Thyroid gland (tissue), 4 donors: ENCODE results near the gene TCAP. TPM values are rescaled to one million over a fixed set of nuclear protein-coding genes. Genes with fewer than 3 reads are reported as not detected.

Source experiments
- DNase-seq, 2 donors: peaks; one replicate each; pipeline ENCODE4 v3.0.0-alpha.2; 2019
- H3K27ac ChIP-seq, 3 donors: fragments of 200-600 bp; sonication (generic); 1 replicate in 2 of 3; 2 replicates in 1 of 3; pipeline ENCODE4 v1.5.1; 2016 to 2019; ENCODE audit warnings: mild to moderate bottlenecking in 1 of 3, moderate library complexity in 1 of 3
- H3K27me3 ChIP-seq: fragments of 200-600 bp; sonication (generic); one replicate; pipeline ENCODE4 v1.5.1; 2019
- H3K36me3 ChIP-seq, 2 donors: fragments of 200-600 bp; sonication (generic); one replicate each; pipeline ENCODE4 v1.5.1; 2016 to 2019
- H3K4me1 ChIP-seq, 2 donors: fragments of 200-600 bp; sonication (generic); one replicate each; pipeline ENCODE4 v1.5.1; 2017 to 2019
- H3K4me3 ChIP-seq, 3 donors: fragments of 200-600 bp; sonication (generic); replicated peaks in 1 of 3; 1 replicate in 2 of 3; 2 replicates in 1 of 3; pipeline ENCODE4 v1.5.1; 2016; ENCODE audit warnings: mild to moderate bottlenecking in 1 of 3
- H3K9me3 ChIP-seq: fragments of 200-600 bp; sonication (generic); one replicate; pipeline ENCODE4 v1.5.1; 2017
- POLR2A ChIP-seq, 2 donors: fragments of 450-650 bp; IDR thresholded peaks; one replicate each; pipeline ENCODE4 v1.6.1; 2017; ENCODE audit warnings: antibody characterized with exemption in 2 of 2, mild to moderate bottlenecking in 2 of 2, moderate library complexity in 1 of 2
- WGBS, 2 donors: methylation state at CpG; one replicate each; pipeline ENCODE4 v1.1.5; 2017; 5-methylcytosine and 5-hydroxymethylcytosine counted together
- intact Hi-C: fragments of 100-400 bp; cut with DNase I; formaldehyde crosslinking; loops from one replicate; pipeline ENCODE4 v1.15.1; 2023
- total RNA-seq, 4 donors: library from RNA; depleted of rRNA; stranded (reverse); fragments of >200 nt; gene quantifications; one replicate each; pipeline ENCODE4 v1.2.3, GENCODE V29; 2016
- TF ChIP-seq, protein P1 (sequence below), 6 experiments: fragments of 200-600 bp in 3 of 6; fragments of 450-650 bp in 3 of 6; sonication (generic) in 3 of 6; IDR thresholded peaks; one replicate each; pipeline ENCODE4 v1.5.1; 2016 to 2019; ENCODE audit warnings: antibody characterized with exemption in 6 of 6, mild to moderate bottlenecking in 2 of 6, inconsistent platforms in 1 of 6, moderate library complexity in 1 of 6

The TCAP gene
- total RNA-seq, 4 donors from 2014 or later: 0.63 to 2.1 (median 1.5) TPM

DNA sequence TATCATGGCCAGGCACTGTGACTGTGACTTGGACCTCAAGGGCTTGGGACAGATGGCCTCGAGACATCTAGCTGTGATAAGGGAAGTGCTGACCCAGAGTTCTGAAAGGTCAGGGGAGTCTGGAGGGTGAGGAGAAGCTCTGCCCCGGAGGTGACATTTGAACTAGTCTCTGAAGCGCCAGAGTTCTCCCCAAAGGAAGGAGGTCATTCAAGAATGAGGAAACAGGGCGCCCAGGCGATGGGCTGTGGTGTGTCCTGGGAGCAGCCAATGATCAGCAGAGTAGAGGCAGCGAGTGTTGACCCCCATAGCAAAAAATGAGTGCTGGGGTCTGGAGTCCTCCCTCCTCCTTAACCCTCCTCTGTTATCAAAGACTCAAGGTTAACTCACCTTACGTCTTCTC lies 23.3 kb upstream of the TCAP start:
- TF ChIP-seq POLR2A (IDR thresholded peaks at IDR 0.05): no peak
- TF ChIP-seq, protein P1, sequence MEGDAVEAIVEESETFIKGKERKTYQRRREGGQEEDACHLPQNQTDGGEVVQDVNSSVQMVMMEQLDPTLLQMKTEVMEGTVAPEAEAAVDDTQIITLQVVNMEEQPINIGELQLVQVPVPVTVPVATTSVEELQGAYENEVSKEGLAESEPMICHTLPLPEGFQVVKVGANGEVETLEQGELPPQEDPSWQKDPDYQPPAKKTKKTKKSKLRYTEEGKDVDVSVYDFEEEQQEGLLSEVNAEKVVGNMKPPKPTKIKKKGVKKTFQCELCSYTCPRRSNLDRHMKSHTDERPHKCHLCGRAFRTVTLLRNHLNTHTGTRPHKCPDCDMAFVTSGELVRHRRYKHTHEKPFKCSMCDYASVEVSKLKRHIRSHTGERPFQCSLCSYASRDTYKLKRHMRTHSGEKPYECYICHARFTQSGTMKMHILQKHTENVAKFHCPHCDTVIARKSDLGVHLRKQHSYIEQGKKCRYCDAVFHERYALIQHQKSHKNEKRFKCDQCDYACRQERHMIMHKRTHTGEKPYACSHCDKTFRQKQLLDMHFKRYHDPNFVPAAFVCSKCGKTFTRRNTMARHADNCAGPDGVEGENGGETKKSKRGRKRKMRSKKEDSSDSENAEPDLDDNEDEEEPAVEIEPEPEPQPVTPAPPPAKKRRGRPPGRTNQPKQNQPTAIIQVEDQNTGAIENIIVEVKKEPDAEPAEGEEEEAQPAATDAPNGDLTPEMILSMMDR (IDR thresholded peaks at IDR 0.05): no peak
- intact Hi-C loops: no loop called here
- Histone ChIP-seq H3K9me3 (no peaks in the 10 kb centered on the region), H3K36me3 (no peaks in the 10 kb centered on the region), H3K27ac (no peak overlapping the region), H3K4me1 (peaks cover 19 to 44% of the 10 kb centered on the region in 2 donors), H3K4me3 (no peak overlapping the region), H3K27me3 (no peaks in the 10 kb centered on the region)
- 79 to 80% methylated on average over 7 of the region's 7 CpGs for WGBS, 2 donors
- no peak for DNase-seq

DNA sequence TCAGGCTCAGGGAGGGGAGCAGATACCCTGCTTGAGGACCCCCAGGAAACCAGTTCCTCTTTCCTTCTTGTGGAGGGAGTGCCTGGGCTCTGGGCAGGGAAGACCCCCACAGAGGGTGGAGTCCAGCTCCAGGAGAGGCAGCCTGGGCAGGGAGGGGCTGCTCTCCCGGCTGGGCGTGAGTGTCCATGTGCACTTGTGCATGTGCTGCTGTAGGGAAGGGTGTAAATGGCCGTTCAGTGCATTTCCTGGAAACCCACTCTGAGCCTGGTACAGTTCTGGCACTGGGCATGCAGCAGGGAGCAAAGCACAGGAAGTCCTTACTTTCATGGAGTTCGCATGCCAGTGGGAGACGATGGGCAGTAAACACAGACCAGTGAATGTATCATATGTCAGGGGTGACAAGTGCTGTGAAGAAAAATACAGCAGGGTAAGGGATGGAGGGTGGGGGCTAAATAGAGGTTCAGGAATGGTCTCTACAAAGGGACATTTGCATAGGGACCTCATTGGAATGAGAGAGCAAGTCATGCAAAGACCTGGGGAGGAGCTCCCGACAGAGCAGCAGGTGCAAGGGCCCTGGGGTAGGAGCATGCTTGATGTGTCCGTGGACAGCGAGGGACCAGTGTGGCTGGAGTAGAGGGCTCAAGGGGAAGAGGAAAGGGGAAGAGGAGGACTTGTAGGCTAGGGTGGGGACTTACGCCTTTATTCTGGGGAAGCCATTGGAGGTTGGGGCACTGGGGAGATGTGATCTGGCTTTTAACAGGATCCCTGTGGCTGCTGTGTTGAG lies 22.7 kb upstream of the TCAP start:
- 79 to 88% methylated on average over 8 to 9 of the region's 9 CpGs for WGBS, 2 donors
- H3K27me3 ChIP-seq: no peaks in the 10 kb centered on the region
- no peak overlapping the region for H3K27ac ChIP-seq
- intact Hi-C loops: no loop called here
- H3K36me3 ChIP-seq: no peaks in the 10 kb centered on the region
- no peaks in the 10 kb centered on the region for H3K9me3 ChIP-seq
- peaks cover 19 to 44% of the 10 kb centered on the region in 2 donors for H3K4me1 ChIP-seq
- no peak overlapping the region for H3K4me3 ChIP-seq
- no peak for TF ChIP-seq POLR2A (IDR thresholded peaks at IDR 0.05)
- TF ChIP-seq, protein P1 (IDR thresholded peaks at IDR 0.05): no peak
- DNase-seq: no peak

DNA sequence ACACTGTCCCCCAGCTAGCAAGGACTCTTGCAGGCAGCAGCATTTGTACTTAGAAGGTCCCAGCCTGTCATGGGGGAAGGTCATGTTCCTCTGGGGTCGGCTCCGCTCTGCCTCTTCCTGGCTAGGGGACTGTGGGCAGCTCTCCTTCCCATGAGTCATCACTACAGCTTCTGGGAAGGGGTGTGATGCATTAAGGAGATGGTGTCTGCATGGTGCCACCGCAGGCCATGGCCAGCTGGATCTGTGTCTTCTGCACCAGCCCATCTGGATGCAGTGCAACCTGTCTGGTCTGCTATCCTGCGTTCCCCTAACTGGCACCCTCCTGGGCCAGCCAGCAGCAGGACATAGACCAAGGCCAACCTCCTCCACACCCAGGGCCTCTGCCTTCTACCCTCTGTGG lies 21.9 kb upstream of the TCAP start:
- H3K36me3 ChIP-seq: no peaks in the 10 kb centered on the region
- no peaks in the 10 kb centered on the region for H3K9me3 ChIP-seq
- no peak overlapping the region for H3K27ac ChIP-seq
- no peak for DNase-seq
- H3K4me1 ChIP-seq: peaks cover 11 to 37% of the 10 kb centered on the region in 2 donors
- no peak for TF ChIP-seq POLR2A (IDR thresholded peaks at IDR 0.05)
- TF ChIP-seq, protein P1 (IDR thresholded peaks at IDR 0.05): no peak
- WGBS, 2 donors: 70 to 86% methylated on average over 1 to 4 of the region's 4 CpGs
- no peaks in the 10 kb centered on the region for H3K27me3 ChIP-seq
- no peak overlapping the region for H3K4me3 ChIP-seq
- intact Hi-C loops: no loop called here

DNA sequence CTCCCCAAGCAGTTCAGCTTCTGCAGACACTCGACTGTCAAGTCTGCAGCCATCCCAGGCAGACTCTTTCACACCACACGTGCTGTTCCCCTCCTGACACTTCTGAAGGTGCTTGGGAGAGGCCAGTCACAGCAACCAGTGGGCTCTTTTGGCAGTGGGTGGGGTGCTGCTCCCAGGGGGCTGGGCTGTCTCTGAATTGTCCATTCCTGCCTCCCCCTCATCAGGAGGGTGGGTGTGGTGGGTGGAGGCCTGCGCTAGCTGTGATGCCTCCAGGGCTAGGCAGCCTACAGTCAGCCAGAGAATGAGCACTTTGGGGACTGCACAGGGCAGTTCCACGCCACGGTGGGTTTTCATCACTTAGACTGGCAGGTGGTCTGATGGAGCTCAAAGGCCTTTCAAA lies 17.9 kb upstream of the TCAP start:
- no peaks in the 10 kb centered on the region for H3K27me3 ChIP-seq
- H3K9me3 ChIP-seq: no peaks in the 10 kb centered on the region
- no peak overlapping the region for H3K4me3 ChIP-seq
- peaks cover 8 to 29% of the 10 kb centered on the region in 2 donors for H3K4me1 ChIP-seq
- no peak for TF ChIP-seq POLR2A (IDR thresholded peaks at IDR 0.05)
- TF ChIP-seq, protein P1 (IDR thresholded peaks at IDR 0.05): no peak
- no peaks in the 10 kb centered on the region for H3K36me3 ChIP-seq
- no peak for DNase-seq
- WGBS, 2 donors: 74 to 76% methylated on average over 5 of the region's 5 CpGs
- intact Hi-C loops: no loop called here
- no peak overlapping the region for H3K27ac ChIP-seq

DNA sequence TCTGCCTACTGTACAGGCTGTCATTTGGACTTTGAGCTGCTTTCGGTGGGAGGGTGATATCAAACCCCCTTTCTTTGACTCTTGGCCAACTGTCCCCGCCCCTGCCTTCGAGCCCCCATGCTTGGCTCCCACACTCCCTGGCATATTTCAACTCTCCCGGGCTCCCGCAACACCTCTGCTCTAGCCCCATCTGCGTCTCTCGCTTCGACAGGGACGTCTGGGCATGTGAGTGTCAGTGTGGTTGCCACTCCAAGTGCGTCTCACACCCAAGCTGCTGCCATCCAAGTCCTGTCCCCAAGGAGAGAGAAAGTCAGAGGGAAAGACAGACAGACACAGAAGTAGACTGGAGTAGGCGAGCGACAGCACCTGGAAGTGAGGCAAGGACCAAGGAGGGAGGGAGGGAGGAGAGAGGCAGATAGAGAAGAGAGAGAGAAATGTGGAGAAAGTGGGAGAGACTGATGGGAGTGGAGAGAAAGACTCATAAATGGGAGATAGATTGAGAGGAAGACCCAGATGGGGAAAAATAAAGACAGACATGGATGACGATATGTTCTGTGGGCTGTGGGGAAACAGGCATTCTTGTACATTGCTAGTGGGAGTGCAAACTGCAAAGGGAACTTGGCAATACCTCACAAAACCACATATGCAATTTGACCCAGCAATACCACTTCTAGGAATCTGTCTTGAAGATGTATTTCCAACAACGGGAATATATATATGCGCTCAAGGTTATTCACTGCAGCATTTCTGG lies 16.4 kb upstream of the TCAP start:
- TF ChIP-seq POLR2A (IDR thresholded peaks at IDR 0.05): no peak
- TF ChIP-seq, protein P1 (IDR thresholded peaks at IDR 0.05): no peak

More for the DNA sequence above, 16.4 kb upstream of the TCAP start:
- Histone ChIP-seq H3K27me3 (no peaks in the 10 kb centered on the region), H3K27ac (no peak overlapping the region), H3K4me1 (peaks cover 8 to 24% of the 10 kb centered on the region in 2 donors), H3K4me3 (no peak overlapping the region), H3K36me3 (no peaks in the 10 kb centered on the region), H3K9me3 (no peaks in the 10 kb centered on the region)
- DNase-seq: no peak
- intact Hi-C loops: no loop called here
- WGBS, 2 donors: 89 to 92% methylated on average over 15 of the region's 15 CpGs
